Activated T-helper 1 cell treated with anti-CD3 and anti-CD28 coated beads, Interleukin-2, amount 50 U/mL, for 16 hours (primary cell): ENCODE measurements around the gene TXNDC11.

Source experiments
- DNase-seq, 2 donors: peaks; one replicate each; pipeline ENCODE4 v3.0.0-alpha.2; 2020; ENCODE audit warnings: low read depth in 1 of 2, low spot score in 1 of 2

TXNDC11 gene

GRCh38 chr16:11691771-11692170 lies 50.9 kb downstream of the TXNDC11 start:
- no peak for DNase-seq

- DNase-seq: no peak
Measured at GRCh38 chr16:11691235-11691634, 51.4 kb downstream of the TXNDC11 start.

GRCh38 chr16:11689031-11689840 lies 53.4 kb downstream of the TXNDC11 start:
- no peak for DNase-seq

GRCh38 chr16:11688520-11688886 lies 54.2 kb downstream of the TXNDC11 start:
- no peak for DNase-seq

GRCh38 chr16:11687601-11688519 lies 54.8 kb downstream of the TXNDC11 start:
- DNase-seq: no peak

GRCh38 chr16:11686713-11687380 lies 55.8 kb downstream of the TXNDC11 start:
- DNase-seq: no peak

- no peak for DNase-seq
Measured at GRCh38 chr16:11685844-11686618, 56.6 kb downstream of the TXNDC11 start.

GRCh38 chr16:11684231-11685025 lies 58.2 kb downstream of the TXNDC11 start:
- DNase-seq: no peak

GRCh38 chr16:11683145-11683544 lies 59.5 kb downstream of the TXNDC11 start:
- DNase-seq: no peak

GRCh38 chr16:11682655-11683096 lies 60.0 kb downstream of the TXNDC11 start:
- no peak for DNase-seq

- no peak for DNase-seq
Measured at GRCh38 chr16:11681976-11682654, 60.5 kb downstream of the TXNDC11 start.

- no peak for DNase-seq
Measured at GRCh38 chr16:11681556-11681955, 61.1 kb downstream of the TXNDC11 start.

GRCh38 chr16:11679941-11680911 lies 62.4 kb downstream of the TXNDC11 start:
- no peak for DNase-seq

GRCh38 chr16:11679250-11679649 lies 63.4 kb downstream of the TXNDC11 start:
- DNase-seq: no peak

GRCh38 chr16:11677959-11678881 lies 64.4 kb downstream of the TXNDC11 start:
- DNase-seq: no peak

GRCh38 chr16:11677451-11677951 lies 65.2 kb downstream of the TXNDC11 start:
- DNase-seq: no peak

GRCh38 chr16:11676799-11677198 lies 65.9 kb downstream of the TXNDC11 start:
- no peak for DNase-seq
